Spinal cord (tissue), 10 donors: ENCODE results near the gene FRRS1L. TPM values are rescaled to one million over a fixed set of nuclear protein-coding genes. Genes with fewer than 3 reads are reported as not detected.

ENCODE experiments used
- DNase-seq, 6 donors: peaks; one replicate each; pipeline versions ENCODE4 v3.0.0 to v3.0.0-alpha.2; 2013 to 2015; ENCODE audit warnings: low spot score in 6 of 6, low read depth in 4 of 6
- H3K27ac ChIP-seq: one replicate; pipeline ENCODE4 v1.5.1; 2013; ENCODE audit warnings: low read depth, low read length, control low read depth
- H3K27me3 ChIP-seq: one replicate; pipeline ENCODE4 v1.6.1; 2013; ENCODE audit warnings: low read length; ENCODE audit not compliant: control insufficient read depth, insufficient read depth
- H3K36me3 ChIP-seq: one replicate; pipeline ENCODE4 v1.6.1; 2013; ENCODE audit warnings: low read length; ENCODE audit not compliant: control insufficient read depth, insufficient read depth
- H3K4me1 ChIP-seq: one replicate; pipeline ENCODE4 v1.6.1; 2013; ENCODE audit warnings: low read length; ENCODE audit not compliant: control insufficient read depth, insufficient read depth
- H3K4me3 ChIP-seq: one replicate; pipeline ENCODE4 v1.5.1; 2013; ENCODE audit warnings: low read depth, low read length, control low read depth
- H3K9me3 ChIP-seq: one replicate; pipeline ENCODE4 v1.6.1; 2013; ENCODE audit warnings: low read length; ENCODE audit not compliant: control insufficient read depth, insufficient read depth
- WGBS: methylation state at CpG from one replicate; pipeline ENCODE4 v1.1.5; 2013; ENCODE audit warnings: missing lambda C conversion rate; ENCODE audit not compliant: insufficient coverage; 5-methylcytosine and 5-hydroxymethylcytosine counted together
- polyA plus RNA-seq, 2 donors: library from polyadenylated mRNA; unstranded; fragments of 120-200 nt; gene quantifications; one replicate each; pipeline ENCODE4 v1.2.1, GENCODE V29; 2013; ENCODE audit not compliant: insufficient read length in 2 of 2
- total RNA-seq, 2 donors: library from RNA; depleted of rRNA in 1 of 2; stranded (reverse); fragments of 120-200 nt in 1 of 2; fragments of >200 nt in 1 of 2; gene quantifications; one replicate each; pipeline versions ENCODE4 v1.2.3 to v1.2.4, GENCODE V29; 2013 to 2014
- donor health status: healthy.

The FRRS1L gene
- total and polyA plus RNA-seq, 4 donors: 19.7 to 86.7 (median 81.9) TPM

DNA sequence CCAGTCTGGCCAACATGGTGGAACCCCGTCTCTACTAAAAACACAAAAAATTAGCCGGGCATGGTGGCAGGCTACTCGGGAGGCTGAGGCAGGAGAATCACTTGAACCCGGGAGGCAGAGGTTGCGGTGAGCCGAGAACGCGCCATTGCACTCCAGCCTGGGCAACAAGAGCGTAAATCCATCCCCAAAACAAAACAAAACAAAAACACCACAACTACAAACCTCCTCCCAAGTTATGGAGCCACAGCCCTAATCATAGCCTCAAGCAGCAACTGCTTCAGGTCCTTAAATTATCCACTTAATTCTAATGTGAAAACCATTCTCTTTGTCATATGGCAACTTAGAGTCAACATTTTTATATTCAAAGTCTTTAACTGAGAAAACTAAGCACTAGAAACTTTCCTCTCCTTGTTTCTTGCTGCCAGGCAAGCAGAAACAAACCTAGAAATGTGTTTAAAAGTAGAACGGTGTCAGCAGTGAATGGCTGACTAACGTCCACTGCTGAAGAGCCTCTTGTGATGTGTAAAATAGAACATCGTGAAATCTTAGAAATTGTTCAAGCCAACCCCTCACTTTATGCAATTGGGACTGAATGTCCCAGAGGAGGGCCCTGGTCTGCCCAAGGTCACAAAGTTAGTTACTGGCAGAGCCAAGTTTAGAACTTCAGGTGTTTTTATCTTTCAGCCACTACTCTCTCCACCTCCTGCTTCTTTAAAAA is 53.0 kb downstream of the FRRS1L start:
- Histone ChIP-seq H3K36me3 (peaks cover 3% of the 10 kb centered on the region), H3K27ac (no peak overlapping the region), H3K27me3 (no peaks in the 10 kb centered on the region), H3K9me3 (no peaks in the 10 kb centered on the region), H3K4me1 (peaks cover 23% of the 10 kb centered on the region), H3K4me3 (no peak overlapping the region)
- WGBS: 91% methylated on average over 9 of the region's 12 CpGs
- DNase-seq: no peak

GRCh38 chr9:109113254-109113653 is 53.8 kb downstream of the FRRS1L start:
- peaks cover 16% of the 10 kb centered on the region for H3K4me1 ChIP-seq
- H3K4me3 ChIP-seq: no peak overlapping the region
- no peaks in the 10 kb centered on the region for H3K27me3 ChIP-seq
- H3K9me3 ChIP-seq: no peaks in the 10 kb centered on the region
- peak in 1 of 6 donors; percentile 18 for DNase-seq
- 89% methylated on average over 1 of the region's 3 CpGs for WGBS
- no peak overlapping the region for H3K27ac ChIP-seq
- H3K36me3 ChIP-seq: peaks cover 3% of the 10 kb centered on the region

DNA sequence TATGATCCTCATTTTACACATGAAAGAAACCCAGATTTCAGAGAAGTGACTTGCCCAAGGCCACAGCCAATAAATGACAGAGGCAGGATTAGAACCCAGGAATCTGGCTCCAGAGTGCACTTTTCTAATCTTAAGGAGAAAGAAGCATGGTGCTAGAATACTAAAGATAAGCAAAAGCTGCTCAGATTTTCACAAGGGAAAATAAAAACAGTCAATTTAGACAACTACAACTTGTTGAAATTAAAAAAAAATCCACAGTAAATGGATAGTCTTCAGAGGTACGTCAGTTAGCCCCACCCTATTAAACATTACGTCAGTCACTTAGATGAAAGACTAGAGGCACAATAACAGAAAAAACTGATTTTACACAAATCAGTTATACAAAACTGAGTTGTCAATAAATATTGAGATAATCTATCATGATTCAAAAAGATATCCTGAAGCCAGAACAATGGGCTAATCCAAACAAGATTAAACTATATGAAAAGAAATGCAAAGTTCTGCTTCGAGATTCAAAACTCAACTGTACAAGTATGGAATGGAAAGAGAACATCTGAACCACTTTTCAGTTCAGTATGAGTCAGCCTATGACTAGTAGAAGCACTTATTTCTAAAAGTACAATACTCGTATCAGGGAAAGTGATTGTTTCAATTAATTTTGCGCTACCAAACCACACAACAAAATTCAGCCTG is 56.6 kb downstream of the FRRS1L start:
- H3K4me1 ChIP-seq: peaks cover 4% of the 10 kb centered on the region
- DNase-seq: no peak
- H3K36me3 ChIP-seq: peaks cover 2% of the 10 kb centered on the region
- no peaks in the 10 kb centered on the region for H3K9me3 ChIP-seq
- no peak overlapping the region for H3K27ac ChIP-seq
- no peaks in the 10 kb centered on the region for H3K27me3 ChIP-seq
- no CpG with 5 or more reads among the region's 5 CpGs for WGBS
- no peak overlapping the region for H3K4me3 ChIP-seq

DNA sequence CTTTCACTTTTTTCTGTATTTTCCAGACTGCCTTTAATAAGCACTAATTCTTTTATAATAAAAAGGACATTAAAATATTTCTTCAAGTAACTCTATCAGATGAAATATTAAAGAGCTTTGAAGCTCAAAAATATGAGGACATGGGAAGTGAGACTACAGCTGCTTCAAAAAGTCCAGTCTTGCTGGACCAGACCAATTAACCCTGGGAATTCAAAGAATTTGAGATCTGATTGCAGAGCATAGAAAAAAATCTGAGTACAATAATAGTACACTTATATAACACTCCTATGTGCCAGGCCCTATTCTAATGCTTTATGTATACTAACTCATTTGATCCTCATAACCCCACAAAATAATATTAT is 57.1 kb downstream of the FRRS1L start:
- Histone ChIP-seq H3K9me3 (no peaks in the 10 kb centered on the region), H3K27me3 (no peaks in the 10 kb centered on the region), H3K4me1 (peaks cover 3% of the 10 kb centered on the region), H3K36me3 (peaks cover 2% of the 10 kb centered on the region), H3K27ac (no peak overlapping the region), H3K4me3 (no peak overlapping the region)
- no peak for DNase-seq

- no peak overlapping the region for H3K4me3 ChIP-seq
- no peak for DNase-seq
- no peaks in the 10 kb centered on the region for H3K9me3 ChIP-seq
- no peaks in the 10 kb centered on the region for H3K27me3 ChIP-seq
- peaks cover 5% of the 10 kb centered on the region for H3K36me3 ChIP-seq
- WGBS: 60% methylated on average over 1 of the region's 4 CpGs
- H3K27ac ChIP-seq: no peak overlapping the region
- no peaks in the 10 kb centered on the region for H3K4me1 ChIP-seq
Observed at GRCh38 chr9:109108318-109108717, 58.7 kb downstream of the FRRS1L start.

- DNase-seq: no peak
Observed at GRCh38 chr9:109107402-109108240, 59.4 kb downstream of the FRRS1L start.

DNA sequence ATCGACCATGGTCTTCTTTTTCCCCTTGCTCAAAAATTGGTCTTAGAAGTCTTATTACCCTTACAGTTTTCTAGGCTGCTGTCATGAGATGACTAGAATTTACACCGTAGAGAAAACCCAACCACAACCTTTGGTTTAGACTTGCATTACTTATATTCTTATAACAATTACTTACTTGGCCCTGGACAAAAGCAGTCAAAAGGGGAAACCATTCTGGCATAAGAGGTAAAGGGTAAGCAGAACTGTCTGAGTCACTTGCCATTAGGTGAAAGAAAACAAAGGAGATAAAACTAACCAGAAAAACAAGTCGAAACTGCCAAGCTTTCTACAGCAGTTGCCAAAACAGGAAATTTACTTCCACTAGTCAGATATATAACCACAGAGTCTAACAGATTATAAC is 65.2 kb downstream of the FRRS1L start:
- DNase-seq: no peak
- H3K4me3 ChIP-seq: no peak overlapping the region
- H3K9me3 ChIP-seq: no peaks in the 10 kb centered on the region
- H3K4me1 ChIP-seq: peaks cover 10% of the 10 kb centered on the region
- peaks cover 5% of the 10 kb centered on the region for H3K36me3 ChIP-seq
- H3K27ac ChIP-seq: no peak overlapping the region
- H3K27me3 ChIP-seq: no peaks in the 10 kb centered on the region
- 100% methylated on average over 1 of the region's 3 CpGs for WGBS

More at GRCh38 chr9:109107402-109108240, 59.4 kb downstream of the FRRS1L start:
- WGBS: no CpG with 5 or more reads among the region's 4 CpGs
- H3K4me3 ChIP-seq: no peak overlapping the region
- no peaks in the 10 kb centered on the region for H3K4me1 ChIP-seq
- H3K27ac ChIP-seq: no peak overlapping the region
- no peaks in the 10 kb centered on the region for H3K9me3 ChIP-seq
- H3K27me3 ChIP-seq: no peaks in the 10 kb centered on the region
- H3K36me3 ChIP-seq: peaks cover 5% of the 10 kb centered on the region

DNA sequence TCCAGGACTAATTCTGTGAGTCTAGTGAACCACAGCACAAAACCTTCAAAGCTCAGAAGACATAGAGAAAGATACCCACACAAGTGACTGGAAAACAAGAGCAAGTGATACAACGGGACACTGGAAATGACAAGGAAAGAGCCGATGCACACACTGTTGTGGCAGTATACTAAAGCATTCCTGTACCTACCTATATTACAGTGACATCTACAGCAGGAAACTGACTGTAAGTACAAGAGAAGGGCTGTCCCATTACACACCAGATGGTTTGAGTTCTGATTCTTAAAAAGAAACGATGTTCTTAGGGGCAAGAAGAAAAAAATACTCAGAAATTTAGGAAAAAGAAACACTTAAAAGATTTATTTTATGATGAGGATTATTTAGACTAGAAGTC is 65.8 kb downstream of the FRRS1L start:
- DNase-seq: no peak
- no CpG with 5 or more reads among the region's 3 CpGs for WGBS
- H3K4me3 ChIP-seq: no peak overlapping the region
- H3K27ac ChIP-seq: no peak overlapping the region
- H3K9me3 ChIP-seq: no peaks in the 10 kb centered on the region
- peaks cover 5% of the 10 kb centered on the region for H3K36me3 ChIP-seq
- peaks cover 10% of the 10 kb centered on the region for H3K4me1 ChIP-seq
- no peaks in the 10 kb centered on the region for H3K27me3 ChIP-seq

- no peak for DNase-seq
- WGBS: no CpG with 5 or more reads among the region's 3 CpGs
- H3K4me1 ChIP-seq: peaks cover 10% of the 10 kb centered on the region
- peaks cover 4% of the 10 kb centered on the region for H3K36me3 ChIP-seq
- H3K27me3 ChIP-seq: no peaks in the 10 kb centered on the region
- H3K9me3 ChIP-seq: no peaks in the 10 kb centered on the region
- no peak overlapping the region for H3K4me3 ChIP-seq
- H3K27ac ChIP-seq: no peak overlapping the region
Observed at GRCh38 chr9:109100543-109101201, 66.4 kb downstream of the FRRS1L start.
